Activated CD4-positive, alpha-beta T cell treated with anti-CD3 and anti-CD28 coated beads, Interleukin-2, amount 10 ng/mL, durations not matched to agents 24 days and 14 days (primary cell): ENCODE data around the gene NAP1L1. TPM values are rescaled to one million over a fixed set of nuclear protein-coding genes. Genes with fewer than 3 reads are reported as not detected.

Experiments used
- DNase-seq: peaks from one replicate; pipeline ENCODE4 v3.0.0; 2022
- H3K27ac Mint-ChIP-seq: one replicate; pipeline ENCODE4 v1.8.0; 2022; ENCODE audit warnings: mild to moderate bottlenecking, mixed read lengths
- H3K27me3 Mint-ChIP-seq: one replicate; pipeline ENCODE4 v1.8.0; 2022; ENCODE audit warnings: mixed read lengths
- H3K36me3 Mint-ChIP-seq: one replicate; pipeline ENCODE4 v1.8.0; 2022; ENCODE audit warnings: low read depth, mild to moderate bottlenecking, mixed read lengths
- H3K4me1 Mint-ChIP-seq: one replicate; pipeline ENCODE4 v1.8.0; 2021; ENCODE audit warnings: mixed read lengths
- H3K4me3 Mint-ChIP-seq: one replicate; pipeline ENCODE4 v1.8.0; 2022; ENCODE audit warnings: mild to moderate bottlenecking, moderate library complexity, mixed read lengths
- H3K9me3 Mint-ChIP-seq: one replicate; pipeline ENCODE4 v1.8.0; 2021; ENCODE audit warnings: mixed read lengths
- intact Hi-C: fragments of 100-400 bp; cut with micrococcal nuclease; formaldehyde crosslinking; loops from one replicate; pipeline ENCODE4 v1.15.1; 2023
- total RNA-seq: library from RNA; stranded (reverse); gene quantifications from 2 replicates; pipeline ENCODE4 v1.2.3, GENCODE V29; 2022

The NAP1L1 gene
- total RNA-seq, 1 donor from 2014 or later: 652 TPM

DNA sequence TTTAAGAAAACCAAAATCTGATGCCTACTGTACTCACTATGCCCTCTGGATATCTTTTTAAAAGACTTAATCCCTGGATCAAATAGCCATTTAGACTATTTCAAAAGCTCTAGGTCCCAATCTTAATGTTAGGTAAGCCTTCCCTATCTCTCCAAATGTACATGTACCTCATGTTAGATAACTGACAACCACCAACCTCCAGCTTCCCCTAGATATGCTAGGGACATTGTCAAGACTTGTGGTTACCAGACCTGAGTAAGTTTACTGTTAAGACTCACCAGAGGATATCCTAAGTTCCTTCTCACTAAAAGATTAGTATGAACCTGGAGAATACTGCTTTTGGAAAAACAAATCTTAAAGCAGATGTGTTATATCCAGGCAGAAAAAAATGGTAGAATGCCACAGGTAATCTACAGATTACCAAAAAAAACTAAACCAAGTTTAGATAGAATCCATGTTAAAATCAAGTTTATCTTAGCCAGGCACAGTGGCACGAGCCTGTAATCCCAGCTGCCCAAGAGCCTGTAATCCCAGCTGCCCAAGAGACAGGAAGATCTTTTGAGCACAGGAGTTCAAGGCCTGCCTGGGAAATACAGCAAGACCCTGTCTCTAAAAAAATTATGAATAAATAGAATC is 9.7 kb downstream of the NAP1L1 start:
- Mint-ChIP-seq H3K27me3 (no peaks in the 10 kb centered on the region), H3K27ac (peak overlapping the region; percentile 0), H3K36me3 (peaks cover 64% of the 10 kb centered on the region), H3K4me3 (no peak overlapping the region), H3K4me1 (peaks cover 51% of the 10 kb centered on the region), H3K9me3 (no peaks in the 10 kb centered on the region)
- intact Hi-C loops: no loop called here
- no peak for DNase-seq

DNA sequence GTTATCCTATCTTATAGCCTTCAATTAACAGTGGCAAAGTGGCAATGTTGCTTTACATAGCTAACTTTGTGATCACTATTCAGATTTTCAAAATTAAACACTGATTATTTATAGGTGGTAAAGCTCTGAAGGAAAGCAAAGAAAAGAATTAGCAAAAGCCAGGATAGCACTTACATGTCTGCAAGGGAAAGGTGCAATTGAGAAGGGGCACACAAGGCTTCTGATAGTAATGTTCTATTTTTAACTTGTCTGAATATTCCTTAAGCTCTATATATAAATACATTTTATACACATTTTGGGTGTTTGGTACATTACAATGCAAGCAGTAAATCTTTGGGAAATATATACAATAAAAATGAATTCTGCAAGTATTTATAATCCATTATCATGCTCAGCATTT is 10.9 kb downstream of the NAP1L1 start:
- no peak for DNase-seq
- Mint-ChIP-seq H3K4me3 (no peak overlapping the region), H3K27ac (no peak overlapping the region), H3K27me3 (no peaks in the 10 kb centered on the region), H3K36me3 (peaks cover 62% of the 10 kb centered on the region), H3K4me1 (peaks cover 50% of the 10 kb centered on the region), H3K9me3 (peaks cover 4% of the 10 kb centered on the region)
- intact Hi-C loops: no loop called here

DNA sequence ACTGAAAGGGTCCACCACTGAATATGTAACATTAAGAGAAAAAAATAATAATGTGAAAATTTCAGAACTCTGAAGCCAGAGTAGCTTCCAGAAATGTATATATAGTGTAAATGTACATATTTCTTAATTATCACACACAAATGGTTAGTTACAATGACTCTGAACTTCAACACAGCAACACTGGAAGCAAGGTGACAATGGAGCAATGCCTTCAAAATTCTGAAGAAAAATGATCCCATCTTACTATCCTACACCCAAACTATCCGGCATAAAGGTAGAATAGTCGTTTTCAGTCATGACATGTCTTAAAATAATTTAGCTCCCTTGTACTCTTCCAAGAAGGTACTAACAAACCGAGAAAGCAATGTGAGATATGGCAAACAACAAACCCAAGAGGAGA is 11.9 kb downstream of the NAP1L1 start:
- DNase-seq: no peak
- Mint-ChIP-seq H3K4me1 (peaks cover 50% of the 10 kb centered on the region), H3K27ac (no peak overlapping the region), H3K9me3 (peaks cover 5% of the 10 kb centered on the region), H3K27me3 (no peaks in the 10 kb centered on the region), H3K4me3 (no peak overlapping the region), H3K36me3 (peaks cover 67% of the 10 kb centered on the region)
- intact Hi-C loops: no loop called here

DNA sequence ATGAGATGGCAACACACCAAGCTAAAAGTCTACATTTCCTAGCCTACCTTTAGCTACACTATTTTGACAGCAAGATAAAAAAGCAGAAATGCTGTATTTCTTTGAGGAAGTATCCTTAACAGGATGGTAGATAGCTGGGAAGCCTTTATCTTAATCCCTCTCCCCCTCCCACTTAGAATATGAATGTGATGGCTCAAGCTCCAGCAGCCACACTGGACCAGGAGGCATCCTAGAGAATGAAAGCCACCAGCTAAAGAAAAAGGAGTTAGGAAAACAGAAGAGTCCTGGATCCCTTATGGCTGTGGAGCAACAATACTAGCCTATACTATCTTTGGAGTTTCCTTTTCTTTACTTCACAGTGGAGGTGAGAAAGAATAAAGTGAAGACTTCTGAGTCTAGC is 15.1 kb downstream of the NAP1L1 start:
- no peak for DNase-seq
- H3K9me3 Mint-ChIP-seq: peaks cover 20% of the 10 kb centered on the region
- intact Hi-C loops: no loop called here
- H3K36me3 Mint-ChIP-seq: peaks cover 84% of the 10 kb centered on the region
- H3K27me3 Mint-ChIP-seq: no peaks in the 10 kb centered on the region
- no peak overlapping the region for H3K4me3 Mint-ChIP-seq
- peaks cover 41% of the 10 kb centered on the region for H3K4me1 Mint-ChIP-seq
- peak overlapping the region; percentile 15 for H3K27ac Mint-ChIP-seq

DNA sequence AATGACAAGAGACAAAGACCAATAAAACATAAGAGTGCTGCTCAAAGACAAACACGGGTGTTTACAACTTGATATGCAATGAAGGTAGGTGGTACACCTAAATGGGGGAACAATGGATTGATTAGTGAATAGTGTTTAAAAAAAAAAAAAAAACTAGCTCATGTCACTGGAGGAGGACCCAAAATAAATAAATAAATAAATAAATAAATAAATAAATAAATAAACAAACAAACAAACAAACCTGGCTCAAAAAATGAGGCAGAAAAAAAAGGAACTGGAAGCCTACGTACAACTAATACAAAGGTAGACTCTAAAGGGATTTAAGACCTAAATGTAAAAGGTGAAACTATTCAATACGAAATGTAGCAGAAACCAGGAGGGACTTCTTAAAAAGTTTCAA is 18.6 kb downstream of the NAP1L1 start:
- intact Hi-C loops: loop anchor here (2.0 kb wide), 1 partner anchor 15 kb away; no protein-coding TSS in a partner anchor
- no peak overlapping the region for H3K4me3 Mint-ChIP-seq
- peaks cover 23% of the 10 kb centered on the region for H3K9me3 Mint-ChIP-seq
- H3K36me3 Mint-ChIP-seq: peaks cover 89% of the 10 kb centered on the region
- no peak for DNase-seq
- H3K27ac Mint-ChIP-seq: no peak overlapping the region
- H3K4me1 Mint-ChIP-seq: peaks cover 30% of the 10 kb centered on the region
- H3K27me3 Mint-ChIP-seq: no peaks in the 10 kb centered on the region

DNA sequence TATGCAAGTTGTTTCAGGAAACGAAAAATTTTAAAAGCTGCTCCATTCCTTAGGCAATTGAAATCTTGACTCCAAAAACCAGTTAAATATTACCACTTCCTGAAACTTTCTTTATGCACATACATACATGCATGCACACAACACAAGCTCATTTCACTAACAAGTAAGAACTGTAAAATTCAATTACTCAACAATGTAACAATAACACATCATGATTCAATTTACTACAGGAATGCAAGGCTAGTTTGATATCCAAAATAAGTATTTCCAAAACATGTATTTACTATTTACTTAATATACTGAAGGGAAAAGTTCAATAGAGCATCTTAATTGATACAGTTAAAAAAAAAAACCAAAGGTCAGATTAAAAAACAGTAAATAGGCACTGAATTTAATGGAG is 19.6 kb downstream of the NAP1L1 start:
- no peaks in the 10 kb centered on the region for H3K27me3 Mint-ChIP-seq
- H3K4me3 Mint-ChIP-seq: no peak overlapping the region
- peaks cover 29% of the 10 kb centered on the region for H3K4me1 Mint-ChIP-seq
- H3K27ac Mint-ChIP-seq: no peak overlapping the region
- peaks cover 23% of the 10 kb centered on the region for H3K9me3 Mint-ChIP-seq
- intact Hi-C loops: loop anchor here (2.0 kb wide), 1 partner anchor 14 kb away; no protein-coding TSS in a partner anchor
- H3K36me3 Mint-ChIP-seq: peaks cover 89% of the 10 kb centered on the region
- no peak for DNase-seq

DNA sequence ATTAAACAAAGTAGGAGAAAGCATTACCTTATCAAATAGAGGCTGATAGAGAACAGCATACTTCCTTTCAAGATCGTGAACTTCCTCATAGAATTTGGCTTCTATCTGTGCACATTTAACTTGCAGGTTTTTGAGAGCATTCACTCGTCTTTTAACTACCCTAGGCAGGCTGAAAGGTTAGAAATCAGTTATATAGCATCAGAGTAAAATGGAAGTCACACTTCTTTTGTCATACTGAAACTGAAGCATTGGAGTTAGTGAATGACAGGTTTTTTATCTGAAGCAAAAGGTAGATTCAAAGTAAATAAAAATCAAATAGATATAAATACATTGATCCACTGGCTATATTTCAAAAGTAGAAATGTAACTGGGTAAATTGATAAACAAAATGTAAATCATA is 24.4 kb downstream of the NAP1L1 start:
- no peak for DNase-seq
- Mint-ChIP-seq H3K27ac (peak overlapping the region; percentile 12), H3K4me3 (no peak overlapping the region), H3K36me3 (peaks cover 75% of the 10 kb centered on the region), H3K9me3 (peaks cover 9% of the 10 kb centered on the region), H3K4me1 (peaks cover 16% of the 10 kb centered on the region), H3K27me3 (no peaks in the 10 kb centered on the region)
- intact Hi-C loops: no loop called here

DNA sequence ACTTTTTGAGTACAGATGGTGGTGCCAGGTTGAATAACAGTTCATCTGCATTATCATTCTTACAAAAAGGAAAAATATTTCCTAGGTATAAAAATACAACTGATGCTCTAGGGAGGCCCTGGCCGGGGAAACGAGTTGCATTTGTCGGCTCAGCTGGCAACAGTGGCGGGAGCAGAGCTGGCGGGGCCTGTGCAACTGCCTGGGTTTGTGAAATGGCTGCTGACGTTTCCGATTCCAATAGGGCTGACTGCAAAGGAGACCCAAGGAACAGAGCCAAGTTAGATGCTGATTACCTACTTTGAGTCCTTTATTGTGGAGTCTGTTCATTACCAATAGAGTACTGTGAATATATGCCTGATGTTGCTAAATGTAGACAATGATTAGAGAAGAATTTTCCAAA is 27.2 kb downstream of the NAP1L1 start:
- Mint-ChIP-seq H3K4me1 (peaks cover 9% of the 10 kb centered on the region), H3K9me3 (no peaks in the 10 kb centered on the region), H3K4me3 (no peak overlapping the region), H3K27me3 (no peaks in the 10 kb centered on the region), H3K27ac (peak overlapping the region; percentile 22), H3K36me3 (peaks cover 68% of the 10 kb centered on the region)
- no peak for DNase-seq
- intact Hi-C loops: no loop called here

DNA sequence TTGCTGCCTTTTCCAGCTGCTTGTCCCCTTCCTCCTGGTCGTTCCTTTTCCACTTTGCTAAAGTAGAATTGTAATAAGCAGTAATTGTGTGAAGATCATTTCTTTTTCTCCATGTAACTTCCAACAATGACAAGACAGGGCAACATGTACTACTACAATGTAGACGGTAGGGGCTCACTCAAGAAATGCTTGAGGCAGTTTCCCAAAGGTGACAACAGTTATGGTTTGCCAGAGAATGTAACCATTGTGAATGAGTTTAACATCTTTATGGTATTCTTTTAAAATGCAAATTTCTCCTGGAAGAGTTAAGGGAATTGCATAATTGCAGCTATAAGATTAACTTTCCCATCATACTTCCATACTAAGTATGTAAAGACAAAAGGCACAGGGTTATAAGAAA is 29.1 kb downstream of the NAP1L1 start:
- intact Hi-C loops: no loop called here
- Mint-ChIP-seq H3K27ac (no peak overlapping the region), H3K4me1 (peaks cover 3% of the 10 kb centered on the region), H3K36me3 (peaks cover 66% of the 10 kb centered on the region), H3K27me3 (no peaks in the 10 kb centered on the region), H3K4me3 (no peak overlapping the region), H3K9me3 (no peaks in the 10 kb centered on the region)
- no peak for DNase-seq

DNA sequence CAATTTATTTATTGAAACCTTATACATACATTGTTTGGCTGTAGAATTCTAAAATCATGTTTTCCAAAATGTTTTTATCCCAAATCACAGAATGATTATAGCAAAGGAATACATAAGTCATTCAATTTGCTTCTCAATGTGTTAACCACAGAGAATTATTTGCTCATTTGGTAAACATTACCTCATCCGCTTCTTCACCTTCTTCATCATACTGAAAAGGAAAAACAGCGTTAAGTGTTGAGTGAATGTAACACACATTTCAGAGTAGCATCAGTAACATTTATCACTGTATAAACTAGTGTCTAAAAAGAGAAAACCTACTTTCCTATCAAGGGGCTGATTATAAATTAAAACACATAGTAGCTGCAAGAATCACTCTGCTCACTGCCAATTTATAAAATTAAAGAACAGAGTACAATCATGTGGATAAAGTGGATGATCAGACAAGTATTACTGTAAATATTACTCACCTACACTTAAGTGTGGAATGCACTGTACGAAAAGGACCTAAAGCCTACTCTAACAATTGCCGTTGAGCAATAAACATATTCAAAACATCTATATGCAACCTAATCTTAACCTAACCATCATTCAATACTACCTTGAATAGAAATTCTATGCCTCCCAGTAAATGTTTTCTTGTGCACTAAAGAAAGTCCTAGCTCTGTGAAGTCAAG is 34.8 kb downstream of the NAP1L1 start:
- no peak for DNase-seq
- peaks cover 2% of the 10 kb centered on the region for H3K4me1 Mint-ChIP-seq
- peaks cover 56% of the 10 kb centered on the region for H3K36me3 Mint-ChIP-seq
- no peak overlapping the region for H3K4me3 Mint-ChIP-seq
- H3K9me3 Mint-ChIP-seq: no peaks in the 10 kb centered on the region
- H3K27ac Mint-ChIP-seq: no peak overlapping the region
- intact Hi-C loops: loop anchor here (2.0 kb wide), 1 partner anchor 15 kb away; no protein-coding TSS in a partner anchor
- no peaks in the 10 kb centered on the region for H3K27me3 Mint-ChIP-seq

DNA sequence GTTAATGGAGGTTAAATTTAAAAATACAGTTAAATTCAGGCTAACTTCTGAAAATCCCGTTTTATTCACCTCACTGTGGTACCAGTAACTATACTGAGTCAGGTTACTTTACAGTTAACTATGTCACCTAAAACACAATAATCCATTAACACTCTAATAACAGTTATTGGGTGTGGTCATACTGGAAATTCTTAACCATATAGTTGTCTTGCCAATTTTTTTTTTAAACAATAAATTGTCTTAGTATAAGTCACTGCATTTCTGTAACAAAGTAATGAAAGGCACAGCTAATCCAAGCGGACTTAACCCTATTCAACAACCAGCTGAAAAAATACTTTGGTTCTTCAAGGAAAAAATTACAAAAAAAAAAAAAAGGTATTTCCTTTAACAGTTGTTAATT is 36.7 kb downstream of the NAP1L1 start:
- Mint-ChIP-seq H3K9me3 (no peaks in the 10 kb centered on the region), H3K27me3 (no peaks in the 10 kb centered on the region), H3K4me1 (peaks cover 2% of the 10 kb centered on the region), H3K36me3 (peaks cover 51% of the 10 kb centered on the region), H3K4me3 (no peak overlapping the region), H3K27ac (no peak overlapping the region)
- intact Hi-C loops: no loop called here
- DNase-seq: no peak

DNA sequence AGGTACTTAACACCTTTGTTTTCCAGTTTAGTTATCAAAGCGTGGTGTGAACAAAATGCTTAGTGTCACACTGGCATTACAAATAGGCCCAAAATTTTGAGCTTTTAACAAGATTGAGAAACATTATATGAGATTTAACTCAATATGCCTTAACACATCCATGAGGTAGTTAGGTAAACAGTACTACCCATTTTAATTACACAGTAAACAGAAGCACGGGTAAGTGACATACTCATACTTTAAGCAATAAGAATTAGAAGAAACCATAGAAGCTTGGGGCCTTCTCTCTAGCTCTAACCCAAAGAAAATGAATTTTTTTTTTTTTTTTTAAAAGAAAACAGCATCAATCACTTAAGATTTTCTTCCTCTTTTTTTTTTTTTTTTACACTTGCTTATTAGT is 37.4 kb downstream of the NAP1L1 start:
- Mint-ChIP-seq H3K27ac (no peak overlapping the region), H3K9me3 (no peaks in the 10 kb centered on the region), H3K4me1 (peaks cover 2% of the 10 kb centered on the region), H3K4me3 (no peak overlapping the region), H3K36me3 (peaks cover 45% of the 10 kb centered on the region), H3K27me3 (no peaks in the 10 kb centered on the region)
- intact Hi-C loops: no loop called here
- DNase-seq: no peak

DNA sequence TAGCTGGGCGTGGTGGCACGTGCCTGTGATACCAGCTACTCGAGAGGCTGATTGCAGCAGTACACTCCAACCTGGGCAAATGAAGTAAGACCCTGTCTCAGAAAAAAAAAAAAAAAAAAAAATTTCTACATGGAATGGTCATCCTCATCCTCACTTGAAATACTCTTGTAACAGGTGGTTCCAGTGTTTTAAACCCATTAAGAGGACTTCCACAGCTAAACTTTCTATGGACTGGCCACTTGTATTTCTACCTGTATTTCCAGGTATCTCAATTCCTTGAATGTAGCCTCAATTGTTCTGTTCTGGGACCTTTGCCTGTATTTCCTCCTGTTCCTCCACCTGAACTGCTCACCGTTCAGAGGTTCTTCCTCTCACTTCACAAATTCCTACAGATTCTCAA is 41.1 kb downstream of the NAP1L1 start:
- peaks cover 23% of the 10 kb centered on the region for H3K36me3 Mint-ChIP-seq

DNA sequence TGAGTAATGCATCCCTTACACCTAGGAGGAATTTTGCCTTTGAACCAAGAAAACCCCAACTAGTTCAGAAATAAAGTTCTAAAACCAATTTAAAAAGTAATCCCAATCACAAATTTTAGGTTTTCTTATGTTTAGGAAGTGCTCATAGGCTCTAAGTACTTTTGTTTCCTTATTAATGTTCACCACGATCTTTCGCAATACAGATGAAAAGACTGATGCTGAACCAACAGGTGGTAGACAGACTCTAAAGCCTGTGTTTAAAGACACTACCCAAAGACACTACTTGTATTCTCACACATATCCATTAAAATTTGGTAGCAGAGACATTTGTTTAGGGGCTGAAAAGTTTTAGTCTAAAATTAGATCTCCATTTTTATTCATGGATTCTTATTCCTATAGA is 42.3 kb downstream of the NAP1L1 start:
- Mint-ChIP-seq H3K27ac (no peak overlapping the region), H3K4me1 (peaks cover 7% of the 10 kb centered on the region)
- DNase-seq: no peak

More for the DNA sequence above, 41.1 kb downstream of the NAP1L1 start:
- Mint-ChIP-seq H3K27me3 (no peaks in the 10 kb centered on the region), H3K4me1 (no peaks in the 10 kb centered on the region), H3K4me3 (no peak overlapping the region), H3K27ac (no peak overlapping the region), H3K9me3 (no peaks in the 10 kb centered on the region)
- intact Hi-C loops: no loop called here
- no peak for DNase-seq

More for the DNA sequence above, 42.3 kb downstream of the NAP1L1 start:
- H3K9me3 Mint-ChIP-seq: no peaks in the 10 kb centered on the region
- H3K4me3 Mint-ChIP-seq: no peak overlapping the region
- H3K27me3 Mint-ChIP-seq: no peaks in the 10 kb centered on the region
- intact Hi-C loops: no loop called here
- H3K36me3 Mint-ChIP-seq: peaks cover 19% of the 10 kb centered on the region
